ENCODE results near the gene MCM7.
A peak's percentile ranks its signal among the peaks of the same experiment; 100 is the strongest.

MCM7 gene

GRCh38 chr7:100100420-100101015, 679 bp downstream of the MCM7 start:
- H3K4me3 ChIP-seq (ENCODE audit: low read depth, low read length), result peak overlapping the region; percentile 93
- no peak for TF ChIP-seq CTCF (IDR thresholded peaks at IDR 0.05; ENCODE audit: low read depth, low read length, missing control alignments)
- DNase-seq (ENCODE audit: low read depth), result peak; percentile 80

DNA sequence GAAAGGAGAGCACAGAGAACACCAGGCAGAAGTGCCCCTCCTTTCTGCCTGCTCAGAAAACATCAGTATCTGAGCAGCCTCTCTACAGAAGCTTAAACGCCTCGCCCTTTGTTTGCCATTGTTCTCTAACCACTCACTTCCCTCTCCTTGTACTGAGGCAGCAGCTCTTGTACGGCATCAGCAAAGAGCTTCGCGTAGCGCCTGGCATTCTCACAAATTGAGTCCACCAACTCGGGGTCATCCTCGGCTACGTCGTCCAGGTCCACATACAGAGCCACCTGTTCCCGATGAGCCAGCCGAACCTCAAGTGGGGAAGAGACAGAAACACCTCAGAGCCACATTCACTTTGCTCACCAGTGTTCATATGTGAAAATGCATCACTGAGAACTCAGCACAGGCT, 1.7 kb downstream of the MCM7 start:
- TF ChIP-seq CTCF (IDR thresholded peaks at IDR 0.05; ENCODE audit: low read depth, low read length, missing control alignments), result no peak
- DNase-seq (ENCODE audit: low read depth), result no peak
- peak overlapping the region; percentile 93 for H3K4me3 ChIP-seq (ENCODE audit: low read depth, low read length)

- TF ChIP-seq CTCF (IDR thresholded peaks at IDR 0.05; ENCODE audit: low read depth, low read length, missing control alignments), result no peak
- H3K4me3 ChIP-seq (ENCODE audit: low read depth, low read length), result no peak overlapping the region
- DNase-seq (ENCODE audit: low read depth), result no peak
Observed at GRCh38 chr7:100098913-100099312, 2.3 kb downstream of the MCM7 start.

DNA sequence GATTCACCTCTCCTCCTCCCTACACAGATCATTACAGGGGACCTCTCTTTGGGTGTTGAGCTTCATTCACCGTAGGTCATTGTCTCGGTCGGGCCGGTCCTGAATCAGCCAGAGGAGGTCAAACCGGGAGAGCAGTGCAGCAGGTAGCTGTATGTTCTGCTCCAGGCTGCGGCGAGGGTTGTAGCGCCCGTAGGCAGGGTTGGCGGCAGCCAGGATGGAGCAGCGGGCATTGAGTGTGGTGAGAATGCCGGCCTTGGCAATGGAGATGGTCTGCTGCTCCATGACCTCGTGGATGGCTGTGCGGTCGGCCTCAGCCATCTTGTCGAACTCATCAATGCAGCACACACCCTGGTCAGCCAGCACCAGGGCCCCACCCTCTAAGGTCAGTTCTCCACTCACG, 5.5 kb downstream of the MCM7 start:
- no peak for DNase-seq (ENCODE audit: low read depth)
- no peak overlapping the region for H3K4me3 ChIP-seq (ENCODE audit: low read depth, low read length)
- TF ChIP-seq CTCF (IDR thresholded peaks at IDR 0.05; ENCODE audit: low read depth, low read length, missing control alignments), result no peak

GRCh38 chr7:100095289-100095688, 5.9 kb downstream of the MCM7 start:
- no peak for TF ChIP-seq CTCF (IDR thresholded peaks at IDR 0.05; ENCODE audit: low read depth, low read length, missing control alignments)
- no peak for DNase-seq (ENCODE audit: low read depth)
- H3K4me3 ChIP-seq (ENCODE audit: low read depth, low read length), result no peak overlapping the region

DNA sequence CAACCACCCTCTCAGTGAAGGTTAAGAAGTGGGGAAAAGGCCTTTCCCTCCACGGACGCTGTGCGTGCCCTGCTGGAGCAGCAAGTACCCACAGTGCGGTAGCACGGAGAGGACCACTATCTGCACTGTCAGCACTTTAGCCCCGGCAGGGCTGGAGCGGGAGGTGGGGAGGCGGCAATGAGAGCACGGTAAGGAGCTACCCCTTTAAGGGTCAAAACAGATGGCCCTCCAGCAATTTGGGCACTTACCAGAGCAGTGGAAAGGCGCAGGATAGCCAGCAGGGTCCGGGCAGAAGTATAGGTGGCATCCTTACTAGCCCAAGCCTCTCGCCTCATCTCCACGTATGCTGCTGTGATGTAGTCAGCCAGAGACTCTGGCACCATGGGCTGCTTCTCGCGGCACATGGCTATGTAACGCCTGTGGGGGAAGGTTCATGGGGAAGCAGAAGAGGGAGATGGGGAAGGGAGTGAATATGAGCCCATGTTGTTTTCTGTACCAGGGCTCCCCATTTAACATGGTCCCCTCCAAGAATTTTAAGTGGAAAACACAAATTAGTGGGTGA, 7.2 kb downstream of the MCM7 start:
- no peak for DNase-seq (ENCODE audit: low read depth)
- no peak overlapping the region for H3K4me3 ChIP-seq (ENCODE audit: low read depth, low read length)
- no peak for TF ChIP-seq CTCF (IDR thresholded peaks at IDR 0.05; ENCODE audit: low read depth, low read length, missing control alignments)

DNA sequence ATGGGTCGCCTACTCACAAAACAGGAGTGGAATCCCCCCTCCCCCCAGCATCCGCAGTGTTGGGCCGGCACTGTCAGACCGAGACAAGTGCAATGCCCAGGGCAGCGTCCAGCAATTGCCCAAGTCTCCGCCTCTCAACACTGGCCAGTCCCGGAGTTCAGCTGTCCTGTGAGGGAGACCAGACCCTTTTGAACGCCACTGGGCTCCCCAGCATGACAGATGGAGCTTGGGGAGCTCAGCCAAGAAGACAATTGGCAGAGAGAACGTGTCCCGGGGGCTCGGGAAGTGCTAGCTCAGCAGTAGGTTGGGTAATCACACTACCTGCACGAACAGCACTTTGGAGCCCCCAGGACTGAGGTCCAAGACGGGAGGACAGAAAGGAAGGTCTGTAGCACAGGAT, 7.7 kb downstream of the MCM7 start:
- no peak for TF ChIP-seq CTCF (IDR thresholded peaks at IDR 0.05; ENCODE audit: low read depth, low read length, missing control alignments)
- H3K4me3 ChIP-seq (ENCODE audit: low read depth, low read length), result no peak overlapping the region
- DNase-seq (ENCODE audit: low read depth), result no peak

All from GM12864 (cell line).